NCI-H2196 treated with DMSO at 0.1 percent for 48 hours (cell line): ENCODE results near the gene HPS5.
"Not testable (repeated sequence)": the region's sequence is repeated elsewhere in the genome, so short reads cannot be mapped to it uniquely, and the experiment has no call there.

ENCODE experiments used
- DNase-seq: peaks from one replicate; lab custom pipeline; 2025; ENCODE audit not compliant: unreplicated experiment; lab: John Stamatoyannopoulos, UW

Gene HPS5, protein sequence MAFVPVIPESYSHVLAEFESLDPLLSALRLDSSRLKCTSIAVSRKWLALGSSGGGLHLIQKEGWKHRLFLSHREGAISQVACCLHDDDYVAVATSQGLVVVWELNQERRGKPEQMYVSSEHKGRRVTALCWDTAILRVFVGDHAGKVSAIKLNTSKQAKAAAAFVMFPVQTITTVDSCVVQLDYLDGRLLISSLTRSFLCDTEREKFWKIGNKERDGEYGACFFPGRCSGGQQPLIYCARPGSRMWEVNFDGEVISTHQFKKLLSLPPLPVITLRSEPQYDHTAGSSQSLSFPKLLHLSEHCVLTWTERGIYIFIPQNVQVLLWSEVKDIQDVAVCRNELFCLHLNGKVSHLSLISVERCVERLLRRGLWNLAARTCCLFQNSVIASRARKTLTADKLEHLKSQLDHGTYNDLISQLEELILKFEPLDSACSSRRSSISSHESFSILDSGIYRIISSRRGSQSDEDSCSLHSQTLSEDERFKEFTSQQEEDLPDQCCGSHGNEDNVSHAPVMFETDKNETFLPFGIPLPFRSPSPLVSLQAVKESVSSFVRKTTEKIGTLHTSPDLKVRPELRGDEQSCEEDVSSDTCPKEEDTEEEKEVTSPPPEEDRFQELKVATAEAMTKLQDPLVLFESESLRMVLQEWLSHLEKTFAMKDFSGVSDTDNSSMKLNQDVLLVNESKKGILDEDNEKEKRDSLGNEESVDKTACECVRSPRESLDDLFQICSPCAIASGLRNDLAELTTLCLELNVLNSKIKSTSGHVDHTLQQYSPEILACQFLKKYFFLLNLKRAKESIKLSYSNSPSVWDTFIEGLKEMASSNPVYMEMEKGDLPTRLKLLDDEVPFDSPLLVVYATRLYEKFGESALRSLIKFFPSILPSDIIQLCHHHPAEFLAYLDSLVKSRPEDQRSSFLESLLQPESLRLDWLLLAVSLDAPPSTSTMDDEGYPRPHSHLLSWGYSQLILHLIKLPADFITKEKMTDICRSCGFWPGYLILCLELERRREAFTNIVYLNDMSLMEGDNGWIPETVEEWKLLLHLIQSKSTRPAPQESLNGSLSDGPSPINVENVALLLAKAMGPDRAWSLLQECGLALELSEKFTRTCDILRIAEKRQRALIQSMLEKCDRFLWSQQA

DNA sequence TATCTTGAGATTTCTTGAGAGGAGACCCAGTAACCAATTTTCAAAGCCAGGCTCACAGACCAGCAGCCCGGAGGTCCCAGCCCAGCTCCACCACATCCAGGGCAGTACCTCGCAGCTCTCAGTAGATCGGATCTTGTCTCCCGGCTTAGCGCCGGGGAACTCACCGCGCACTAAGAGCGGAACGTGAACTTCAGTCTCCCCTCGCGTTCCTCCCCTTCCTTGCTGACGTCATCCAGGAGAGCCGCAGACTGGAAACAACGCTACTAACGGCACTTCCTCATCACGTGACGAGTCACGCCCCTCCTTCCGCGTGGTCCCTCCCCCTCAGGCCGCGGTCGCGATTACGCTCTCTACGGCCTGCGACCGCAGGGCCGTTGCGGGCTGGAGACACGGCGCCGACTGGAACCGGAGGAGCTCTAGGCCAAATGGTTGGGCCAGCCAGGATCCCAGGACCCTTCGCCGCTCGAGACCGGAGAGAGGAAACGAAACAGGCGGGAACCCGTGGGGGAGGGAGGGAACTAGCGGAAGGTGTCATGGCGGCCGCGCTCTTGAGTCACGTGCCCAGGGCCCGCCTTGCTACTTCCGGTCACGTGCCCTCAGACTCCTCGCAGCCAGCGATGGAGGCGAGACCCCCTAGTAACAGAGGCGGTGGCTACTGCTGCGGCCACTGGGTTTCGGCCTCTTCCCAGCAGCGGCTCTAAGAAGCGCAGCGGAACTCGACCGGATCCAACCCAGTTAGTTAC, at the start of gene HPS5, which contains the start of gene GTF2H1:
Gene HPS5 (minus strand): TSS at position 172 of the 743 bp plus-strand sequence. CDS start 4,282 bp downstream, outside the sequence.
Gene GTF2H1 (plus strand): TSS at position 599 of the 743 bp plus-strand sequence. CDS start 10,508 bp downstream, outside the sequence.
- DNase-seq = peak; percentile 91

DNA sequence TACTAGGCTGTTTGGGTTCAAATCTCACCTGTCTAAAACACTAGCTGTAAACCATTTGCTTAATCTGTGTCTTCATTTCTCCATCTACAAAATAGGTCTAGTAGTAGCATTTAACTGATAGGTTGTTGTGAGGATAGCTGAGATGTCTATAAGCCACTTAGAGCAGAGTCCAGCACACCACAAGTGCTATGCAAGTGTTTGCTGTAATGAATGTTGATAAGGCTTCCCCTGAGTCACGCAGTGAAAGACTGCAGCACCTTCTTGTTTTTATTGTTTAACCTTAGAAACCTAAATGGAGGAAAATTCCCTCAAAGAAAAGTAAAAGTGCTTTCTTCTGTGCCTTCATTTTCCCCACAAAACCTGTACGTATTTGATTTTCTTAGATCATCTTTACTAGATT, 49.3 kb upstream of the HPS5 start:
- DNase-seq = no peak

DNA sequence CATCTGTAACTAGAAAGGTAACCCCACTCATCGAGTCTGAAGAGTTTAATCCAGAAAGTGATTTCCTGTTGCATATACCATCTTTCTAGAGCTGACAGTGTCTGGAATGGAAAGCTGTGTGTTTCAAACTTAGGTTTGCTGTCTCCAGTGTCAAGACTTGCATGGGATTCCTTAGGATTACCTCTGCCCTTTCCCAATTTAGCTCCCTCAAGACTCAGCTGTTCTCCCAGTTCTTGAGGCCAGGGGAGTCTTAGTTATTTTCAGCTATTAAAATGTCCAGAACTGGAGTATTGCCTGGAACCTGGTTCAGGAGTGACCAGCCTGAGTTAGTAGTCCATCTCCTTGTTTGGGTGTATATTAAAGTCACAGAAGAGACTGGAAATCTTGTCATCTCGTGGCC, 47.5 kb upstream of the HPS5 start:
- DNase-seq = no peak

DNA sequence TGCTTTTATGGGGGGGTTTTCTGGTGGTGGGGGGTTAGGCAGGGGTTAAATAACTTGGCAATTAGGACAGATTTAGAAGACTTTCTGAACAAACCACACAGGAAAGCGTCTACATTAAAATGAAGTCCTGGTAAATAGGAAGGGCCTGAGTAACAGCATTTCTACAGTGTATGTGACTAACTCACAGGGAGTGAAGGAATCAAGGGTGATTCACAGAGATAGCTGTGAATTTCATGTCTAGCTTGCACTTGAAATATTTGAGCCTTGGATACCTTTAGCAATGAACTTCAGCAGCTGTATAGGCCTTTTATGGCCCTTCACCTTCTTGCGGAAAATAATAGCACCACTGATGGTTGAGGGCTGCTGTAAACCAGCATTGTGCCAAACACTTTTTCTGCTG, 46.3 kb upstream of the HPS5 start:
- no peak for DNase-seq

DNA sequence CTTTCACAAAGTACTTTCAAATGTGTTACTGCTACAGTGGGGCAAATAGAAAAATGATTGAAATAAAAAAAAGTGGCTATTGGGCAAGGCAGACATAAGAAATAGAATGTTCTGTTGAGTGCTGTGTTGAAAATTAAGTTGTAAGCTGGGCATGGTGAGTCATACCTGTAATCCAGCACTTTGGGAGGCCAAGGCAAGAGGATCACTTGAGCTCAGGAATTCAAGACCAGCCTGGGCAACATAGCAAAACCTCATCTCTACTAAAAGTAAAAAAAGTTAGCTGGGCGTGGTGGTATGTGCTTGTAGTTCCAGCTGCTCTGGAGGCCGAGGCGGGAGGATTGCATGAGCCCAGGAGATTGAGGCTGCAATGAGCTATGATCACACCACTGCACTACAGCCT, 45.5 kb upstream of the HPS5 start:
- no peak for DNase-seq

DNA sequence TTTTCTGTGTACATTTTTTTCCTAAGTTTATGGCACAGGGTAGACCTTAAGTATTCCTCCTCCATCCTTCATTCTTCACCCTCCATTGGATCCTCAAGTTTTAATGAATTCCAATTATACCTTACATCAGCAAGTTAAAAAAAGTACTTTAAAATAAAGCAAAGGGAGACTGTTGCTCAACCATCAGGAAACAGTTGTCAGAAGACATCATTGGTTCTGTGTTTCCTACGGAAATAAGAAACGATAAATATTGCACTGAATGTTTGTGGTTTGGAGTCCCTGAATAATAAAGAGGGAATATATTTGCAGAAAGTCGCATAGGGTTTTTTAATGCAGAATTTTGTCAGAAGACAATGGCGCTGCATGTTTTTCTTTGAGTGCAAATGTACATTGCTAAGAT, 44.3 kb upstream of the HPS5 start:
- DNase-seq = no peak

DNA sequence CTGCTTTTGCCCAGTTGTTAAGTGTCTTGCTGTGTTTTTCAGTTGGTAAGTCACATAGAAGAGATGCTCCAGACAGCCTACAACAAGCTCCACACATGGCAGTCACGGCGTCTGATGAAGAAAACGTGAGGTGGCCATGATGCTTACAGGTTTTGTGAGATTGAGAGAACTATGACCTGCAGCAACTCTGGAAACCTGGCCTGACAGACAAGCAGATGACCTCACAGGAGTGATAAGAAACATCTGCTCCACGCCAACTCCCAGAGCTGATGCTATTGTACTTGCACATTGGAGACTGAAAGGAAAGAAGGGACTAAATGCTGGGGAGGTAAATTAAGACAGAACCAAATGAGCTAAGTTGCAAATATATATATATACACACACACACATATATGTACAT, 43.8 kb upstream of the HPS5 start:
- no peak for DNase-seq

DNA sequence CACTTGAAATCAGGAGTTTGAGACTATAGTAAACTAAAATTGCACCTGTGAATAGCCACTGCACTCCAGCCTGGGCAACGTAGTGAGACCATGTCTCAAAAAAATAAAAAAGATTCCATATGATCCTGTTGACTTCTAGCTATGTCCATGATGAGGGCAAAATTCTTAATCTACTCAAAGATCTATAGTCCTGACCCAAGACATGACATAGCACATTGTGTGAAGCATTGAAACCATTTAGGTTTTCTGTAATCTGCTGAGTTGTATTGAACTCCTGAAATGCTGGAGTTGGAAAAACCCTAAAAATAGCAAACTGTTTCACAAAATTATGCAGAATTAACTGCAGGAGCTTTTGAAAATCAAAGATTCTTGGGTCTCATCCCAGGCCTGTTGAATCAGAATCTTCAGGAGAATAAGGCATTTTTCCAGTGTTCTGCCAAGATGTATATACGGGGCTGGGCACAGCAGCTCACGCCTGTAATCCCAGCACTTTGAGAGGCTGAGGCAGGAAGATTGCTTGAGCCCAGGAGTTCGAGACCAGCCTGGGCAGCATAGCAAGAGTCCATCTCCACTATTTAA, 42.6 kb upstream of the HPS5 start:
- DNase-seq = no peak

DNA sequence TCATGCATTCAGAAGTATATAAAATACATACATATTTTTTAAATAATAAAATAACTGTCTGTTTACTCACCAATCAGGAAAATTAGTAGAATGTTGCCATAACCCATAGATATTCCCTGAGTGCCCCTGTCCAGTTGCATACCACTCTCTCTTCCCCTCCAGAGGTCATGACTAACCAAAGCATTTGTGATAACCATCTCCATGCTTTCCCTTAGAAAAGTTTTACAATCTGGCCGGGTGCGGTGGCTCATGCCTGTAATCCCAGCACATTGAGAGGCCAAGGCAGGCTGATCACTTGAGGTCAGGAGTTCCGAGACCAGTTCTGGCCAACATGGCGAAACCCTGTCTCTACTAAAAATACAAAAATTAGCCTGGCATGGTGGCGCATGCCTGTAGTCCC, 39.2 kb upstream of the HPS5 start:
- no peak for DNase-seq

DNA sequence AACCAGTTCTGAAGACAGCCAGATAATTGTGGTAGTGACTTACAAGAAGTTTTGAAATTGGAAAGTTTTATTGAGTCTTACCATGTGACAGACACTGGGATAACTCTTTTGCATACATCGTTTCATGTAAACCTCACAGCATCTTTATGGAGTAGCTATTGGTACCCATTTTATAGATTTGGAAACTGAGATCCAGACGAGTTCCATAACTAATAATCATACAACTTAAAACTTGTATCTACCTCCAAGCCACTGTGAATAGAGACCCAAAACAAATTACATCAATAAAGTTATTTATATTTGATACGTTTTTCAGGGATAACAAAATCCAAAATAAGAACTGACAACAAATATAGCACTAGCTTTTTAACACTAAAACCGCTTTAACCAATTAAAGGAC, 36.7 kb upstream of the HPS5 start:
- no peak for DNase-seq

DNA sequence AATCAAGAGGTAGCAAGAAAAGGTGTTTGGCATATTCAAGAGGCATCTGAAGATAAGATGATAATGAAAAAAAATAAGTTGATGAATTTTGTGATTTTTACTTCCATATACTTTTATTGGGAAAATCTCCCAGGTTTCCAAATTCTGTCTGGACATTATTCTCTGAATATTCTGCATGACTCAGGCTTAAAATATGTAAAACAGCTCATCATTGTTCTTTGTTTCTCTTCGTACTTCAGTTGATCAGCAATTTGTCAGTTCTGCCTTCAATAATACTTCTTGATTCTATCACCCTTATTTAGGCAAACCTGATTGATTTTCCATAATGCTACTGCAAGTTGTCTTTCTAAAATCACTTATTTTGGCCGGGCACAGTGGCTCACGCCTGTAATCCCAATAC, 30.6 kb upstream of the HPS5 start:
- no peak for DNase-seq

DNA sequence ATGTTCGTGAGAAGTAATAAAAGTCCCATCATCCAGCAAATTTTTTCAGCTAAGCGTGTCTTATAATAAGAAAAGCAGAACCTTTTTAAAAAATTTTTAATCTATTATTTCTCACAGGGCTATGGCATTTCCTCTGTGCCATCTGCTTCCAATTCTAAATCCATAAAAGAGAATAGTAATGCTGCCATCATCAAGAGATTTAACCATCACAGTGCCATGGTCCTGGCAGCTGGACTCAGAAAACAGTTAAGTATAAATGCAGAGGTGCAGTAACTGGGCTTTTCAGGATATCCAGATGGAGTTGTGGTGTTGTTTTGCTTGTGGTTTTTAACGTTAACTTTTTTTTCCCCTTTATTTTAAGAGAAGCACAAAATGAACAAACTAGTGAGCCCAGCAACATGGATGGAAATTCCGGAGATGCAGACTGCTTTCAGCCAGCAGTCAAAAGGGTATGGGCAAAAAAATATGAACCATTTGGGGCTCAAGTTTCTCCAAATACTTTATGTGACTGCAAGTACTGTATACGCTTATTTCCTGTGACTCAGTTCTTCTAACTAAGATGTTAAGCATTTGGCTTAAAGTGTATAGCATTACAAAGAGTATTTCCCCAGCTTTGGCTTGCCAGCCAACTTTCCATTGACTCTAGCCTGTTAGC, 25.7 kb upstream of the HPS5 start:
- DNase-seq = no peak

DNA sequence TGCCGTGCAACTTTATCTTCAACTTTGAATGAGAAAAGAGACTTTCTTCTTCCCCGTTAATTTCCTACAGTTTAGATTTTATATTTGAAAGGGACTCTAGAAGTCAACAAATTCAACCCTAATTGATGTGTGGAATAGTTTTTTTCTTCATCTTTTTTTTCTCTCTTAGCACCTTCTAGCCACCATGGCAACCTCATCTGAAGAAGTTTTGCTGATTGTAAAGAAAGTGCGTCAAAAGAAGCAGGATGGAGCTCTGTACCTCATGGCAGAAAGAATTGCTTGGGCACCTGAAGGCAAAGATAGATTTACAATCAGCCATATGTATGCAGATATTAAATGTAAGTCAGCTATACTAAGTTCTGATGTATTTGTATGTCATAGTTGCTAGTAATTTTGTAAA, 11.0 kb upstream of the HPS5 start:
- DNase-seq = no peak

DNA sequence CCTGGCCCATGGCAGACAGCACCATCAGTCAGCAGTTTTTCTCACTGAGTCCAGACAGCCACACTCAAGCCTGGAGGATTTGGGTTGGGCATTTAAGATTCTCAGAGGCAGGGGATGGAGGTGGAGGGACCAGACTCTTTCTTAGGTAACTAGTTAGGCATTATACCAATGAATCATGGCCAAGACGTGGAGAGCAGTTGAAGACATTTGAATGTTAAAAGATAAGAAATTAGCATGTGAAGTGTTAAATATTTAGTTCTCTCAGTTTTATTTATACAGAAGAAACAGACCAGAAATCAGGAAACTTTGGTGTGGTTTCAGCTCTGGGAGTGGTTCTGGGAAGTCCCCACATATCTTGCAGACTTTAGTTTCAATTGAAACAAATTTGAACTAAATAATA, 10.4 kb upstream of the HPS5 start:
- no peak for DNase-seq

DNA sequence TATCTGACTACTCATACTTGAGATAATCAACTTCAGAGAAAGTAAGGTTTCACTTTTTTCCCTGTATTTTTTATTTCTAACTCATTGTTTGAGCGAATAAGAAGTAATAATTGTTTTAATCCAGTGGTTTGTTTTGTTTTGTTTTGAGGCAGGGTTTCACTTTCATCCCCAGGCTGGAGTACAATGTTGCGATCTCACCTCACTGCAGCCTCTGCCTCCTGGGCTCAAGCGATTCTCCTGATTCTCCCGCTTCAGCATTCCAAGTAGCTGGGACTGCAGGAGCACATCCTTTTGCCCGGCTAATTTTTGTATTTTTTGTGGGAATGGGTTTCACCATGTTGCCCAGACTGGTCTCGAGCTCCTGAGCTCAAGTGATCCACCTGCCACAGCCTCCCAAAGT, 9.0 kb upstream of the HPS5 start:
- no peak for DNase-seq

DNA sequence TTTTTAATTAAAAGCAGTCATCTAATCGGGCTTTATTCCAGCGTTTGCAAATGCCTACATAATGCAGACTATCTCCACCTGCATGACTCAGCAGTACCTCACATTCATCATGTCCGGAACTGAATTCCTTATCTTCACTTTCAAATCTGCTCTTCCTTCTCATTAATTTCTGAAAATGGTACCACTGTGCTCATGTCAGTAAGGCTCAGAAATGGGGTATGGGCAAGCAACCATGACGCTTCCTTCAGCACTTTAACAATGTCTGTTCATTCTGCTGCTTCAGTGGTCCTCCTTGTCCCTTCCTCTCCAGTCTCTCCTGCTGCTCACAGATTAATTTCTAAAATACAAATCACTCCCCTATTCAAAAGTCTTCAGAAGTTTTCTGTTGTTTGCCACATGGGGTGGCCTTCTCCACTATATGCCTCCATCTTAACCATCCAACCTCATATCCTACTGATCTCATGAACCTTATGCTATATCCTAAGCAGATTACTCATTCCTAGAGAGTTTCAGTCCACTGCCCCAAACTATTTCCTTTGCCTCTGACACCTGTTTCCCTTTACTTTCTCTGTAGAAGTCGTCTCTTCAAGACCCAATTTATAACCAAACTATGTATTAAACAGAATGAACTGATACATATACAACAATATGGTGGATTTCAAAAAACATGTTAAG, 7.4 kb upstream of the HPS5 start:
- no peak for DNase-seq

DNA sequence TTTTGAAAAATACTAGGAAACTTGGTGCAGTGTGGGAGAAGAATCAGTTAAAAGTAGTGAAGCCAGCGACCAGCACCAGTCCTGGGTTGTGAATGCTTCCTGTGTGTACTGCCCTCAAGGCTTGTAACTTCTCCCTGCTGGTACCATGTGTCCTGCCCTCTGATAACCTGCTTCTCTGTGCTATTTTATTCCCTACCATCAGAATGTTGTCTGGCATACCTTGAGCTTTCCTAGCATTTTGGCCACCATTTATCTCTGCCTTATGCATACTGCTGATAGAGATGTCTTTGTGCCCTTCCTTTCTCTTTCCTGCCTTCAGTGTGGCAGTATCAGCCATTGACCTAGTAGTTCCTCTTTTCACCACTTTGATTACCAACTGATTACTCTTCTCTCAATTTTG, 2.4 kb upstream of the HPS5 start:
- no peak for DNase-seq

DNA sequence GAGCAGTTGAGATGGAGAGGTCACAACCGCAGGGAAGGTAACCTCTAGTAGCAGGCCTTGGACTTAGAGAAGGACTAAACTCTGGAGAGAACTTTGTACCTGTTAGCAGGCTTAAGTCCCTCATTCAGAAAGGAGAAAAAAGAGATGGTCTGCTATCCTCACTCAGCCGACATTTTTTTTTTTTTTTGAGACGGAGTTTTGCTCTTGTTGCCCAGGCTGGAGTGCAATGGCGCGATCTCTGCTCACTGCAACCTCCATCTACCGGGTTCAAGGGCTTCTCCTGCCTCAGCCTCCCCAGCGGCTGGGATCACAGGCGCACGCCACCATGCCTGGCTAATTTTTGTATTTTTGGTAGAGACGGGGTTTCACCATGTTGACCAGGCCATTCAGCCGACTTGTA, 1.9 kb upstream of the HPS5 start:
- DNase-seq = not testable (repeated sequence)

DNA sequence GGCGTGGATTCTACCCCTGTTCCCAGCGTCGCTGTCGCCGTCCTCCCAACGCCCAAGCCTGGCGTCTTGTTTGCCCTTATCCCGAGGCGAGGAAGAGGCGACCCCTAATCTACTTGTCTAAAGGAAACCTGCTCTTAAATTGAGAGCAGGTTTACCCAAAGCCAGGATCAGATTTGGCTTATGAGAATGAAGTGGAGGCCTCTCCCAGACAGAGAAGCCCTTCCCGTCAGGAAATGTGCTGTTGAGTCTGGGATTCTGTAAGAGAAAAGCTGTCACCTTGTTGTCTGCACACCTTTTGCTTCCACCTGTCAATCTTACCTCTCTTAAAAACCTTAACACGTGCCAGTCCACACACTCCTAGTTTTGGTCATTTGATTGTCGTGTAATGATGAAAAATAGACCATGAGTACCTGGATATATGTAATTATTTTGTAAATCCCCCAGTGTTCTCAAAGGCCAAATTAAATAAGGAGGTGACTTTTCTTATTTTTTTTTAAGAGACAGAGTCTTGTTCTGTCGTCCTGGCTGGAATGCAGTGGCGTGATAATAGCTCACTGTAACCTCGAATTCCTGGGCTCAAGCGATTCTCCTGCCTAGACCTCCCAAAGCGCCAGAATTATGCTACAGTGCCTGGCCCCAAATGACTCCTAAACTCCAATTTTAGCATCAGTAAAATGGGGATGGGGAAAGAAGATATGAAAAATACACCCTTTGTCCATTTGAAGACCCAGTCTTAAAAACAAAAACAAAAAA, 1.1 kb upstream of the HPS5 start:
- DNase-seq = no peak
